ENCODE measurements around the gene GLUD2. TPM values are rescaled to one million over a fixed set of nuclear protein-coding genes. Genes with fewer than 3 reads are reported as not detected.

Gene GLUD2
- total RNA-seq, 6 experiments from 2014 or later: 3.2 to 8.5 (median 5.9) TPM

GRCh38 chrX:121084903-121085611, 37.6 kb downstream of the GLUD2 start:
- Histone ChIP-seq H3K4me1 (no peaks in the 10 kb centered on the region), H3K27ac (no peak overlapping the region), H3K9me3 (no peaks in the 10 kb centered on the region), H3K36me3 (no peaks in the 10 kb centered on the region), H3K27me3 (no peaks in the 10 kb centered on the region), H3K4me3 (no peak overlapping the region)
- WGBS (ENCODE audit: insufficient coverage, low coverage, low lambda C conversion rate, missing lambda C conversion rate): 81% methylated on average over 3 of the region's 3 CpGs
- ATAC-seq (no peak), DNase-seq (no peak)
- TF ChIP-seq CTCF (IDR thresholded peaks at IDR 0.05) (no peak), POLR2A (IDR thresholded peaks at IDR 0.05) (no peak)
- intact Hi-C loops (cut with DNase I): no loop called here

GRCh38 chrX:121085612-121086010, 38.2 kb downstream of the GLUD2 start:
- Histone ChIP-seq H3K9me3 (no peaks in the 10 kb centered on the region), H3K4me1 (no peaks in the 10 kb centered on the region), H3K4me3 (no peak overlapping the region), H3K27me3 (no peaks in the 10 kb centered on the region), H3K36me3 (no peaks in the 10 kb centered on the region), H3K27ac (no peak overlapping the region)
- TF ChIP-seq CTCF (IDR thresholded peaks at IDR 0.05) (no peak), POLR2A (IDR thresholded peaks at IDR 0.05) (no peak)
- intact Hi-C loops (cut with DNase I): no loop called here
- DNase-seq (no peak), ATAC-seq (no peak)
- 71% methylated on average over 2 of the region's 2 CpGs for WGBS (ENCODE audit: insufficient coverage, low coverage, low lambda C conversion rate, missing lambda C conversion rate)

GRCh38 chrX:121093011-121093410, 45.6 kb downstream of the GLUD2 start:
- ATAC-seq: no peak
- H3K4me3 ChIP-seq: no peak overlapping the region

More at GRCh38 chrX:121093011-121093410, 45.6 kb downstream of the GLUD2 start:
- Histone ChIP-seq H3K36me3 (no peaks in the 10 kb centered on the region), H3K27me3 (no peaks in the 10 kb centered on the region), H3K27ac (no peak overlapping the region), H3K9me3 (no peaks in the 10 kb centered on the region), H3K4me1 (no peaks in the 10 kb centered on the region)
- DNase-seq: no peak
- TF ChIP-seq CTCF (IDR thresholded peaks at IDR 0.05) (no peak), POLR2A (IDR thresholded peaks at IDR 0.05) (no peak)
- intact Hi-C loops (cut with DNase I): no loop called here
- 41% methylated on average over 2 of the region's 2 CpGs for WGBS (ENCODE audit: insufficient coverage, low coverage, low lambda C conversion rate, missing lambda C conversion rate)

Other genes with a start within 250 kb of the GLUD2 start
- gene CT47B1, start 171.7 kb upstream of the GLUD2 start, total RNA-seq: not detected
- gene CT47A11, start 110.5 kb upstream of the GLUD2 start, total RNA-seq: not detected
- not detected for gene CT47A10, start 105.6 kb upstream of the GLUD2 start, total RNA-seq
- not detected for gene CT47A9, start 100.7 kb upstream of the GLUD2 start, total RNA-seq
- not detected for gene CT47A8, start 95.9 kb upstream of the GLUD2 start, total RNA-seq
- gene CT47A7, start 91.0 kb upstream of the GLUD2 start, total RNA-seq: not detected
- gene CT47A6, start 86.1 kb upstream of the GLUD2 start, total RNA-seq: not detected
- not detected for gene CT47A5, start 81.3 kb upstream of the GLUD2 start, total RNA-seq
- not detected for gene CT47A4, start 76.4 kb upstream of the GLUD2 start, total RNA-seq
- not detected for gene CT47A3, start 71.5 kb upstream of the GLUD2 start, total RNA-seq
- not detected for gene CT47A2, start 66.7 kb upstream of the GLUD2 start, total RNA-seq
- gene CT47A1, start 61.9 kb upstream of the GLUD2 start, total RNA-seq: not detected

Measured in right lobe of liver (tissue), 6 donors.